Psoas muscle (tissue), 8 donors: Measurements from ENCODE around the gene FTO. TPM values are rescaled to one million over a fixed set of nuclear protein-coding genes. Genes with fewer than 3 reads are reported as not detected.

Source experiments
- ATAC-seq, 4 donors: fragments of 200-7000 bp; cut with Tn5 transposase; one replicate each; pipeline ENCODE4 v1.9.1; 2020; ENCODE audit warnings: moderate library complexity in 3 of 4, mild to moderate bottlenecking in 2 of 4
- DNase-seq, 2 donors: peaks; one replicate each; pipeline ENCODE4 v3.0.0-alpha.2; 2020
- H3K27ac ChIP-seq: fragments of 200-600 bp; one replicate; pipeline ENCODE4 v1.8.0; 2022
- H3K27me3 ChIP-seq, 3 donors: fragments of 200-600 bp in 1 of 3; one replicate each; pipeline versions ENCODE4 v1.6.1 to v1.8.0; 2013 to 2022; ENCODE audit warnings: low read length in 2 of 3, mild to moderate bottlenecking in 2 of 3, moderate library complexity in 1 of 3; ENCODE audit not compliant: insufficient read depth in 3 of 3
- H3K36me3 ChIP-seq, 2 donors: fragments of 200-600 bp in 1 of 2; one replicate each; pipeline versions ENCODE4 v1.6.1 to v1.8.0; 2013 to 2022; ENCODE audit warnings: low read depth in 1 of 2, mild to moderate bottlenecking in 1 of 2, moderate library complexity in 1 of 2; ENCODE audit not compliant: insufficient read depth in 1 of 2
- H3K4me1 ChIP-seq: fragments of 200-600 bp; one replicate; pipeline ENCODE4 v1.8.0; 2022
- H3K4me3 ChIP-seq: fragments of 200-600 bp; one replicate; pipeline ENCODE4 v1.8.0; 2022; ENCODE audit warnings: mild to moderate bottlenecking
- H3K9me3 ChIP-seq: fragments of 200-600 bp; one replicate; pipeline ENCODE4 v1.8.0; 2022
- WGBS, 3 donors: extraction: QIAGEN DNeasy Blood & Tissue Kit; methylation state at CpG; one replicate each; pipeline versions ENCODE4 v1.1.6 to v1.1.7; 2013; 5-methylcytosine and 5-hydroxymethylcytosine counted together
- intact Hi-C, 2 donors: fragments of 100-400 bp; cut with DNase I; formaldehyde crosslinking; loops; one replicate each; pipeline versions ENCODE4 v1.11.0 to v1.14.2; 2022
- polyA plus RNA-seq, 3 donors: library from polyadenylated mRNA; stranded (reverse); fragments of 200-250 nt; gene quantifications; one replicate each; pipeline ENCODE4 v1.2.3, GENCODE V29; 2013
- total RNA-seq, 4 donors: library from RNA; stranded (reverse); fragmentation: NEBNext Ultra II Directional in 2 of 4; extraction: Animal tissue kit (Norgen Biotek cat#: 25700) in 2 of 4; gene quantifications; one replicate each; pipeline versions ENCODE4 v1.2.1 to v1.2.4, GENCODE V29; 2021 to 2023
- TF ChIP-seq, protein P1 (sequence below): fragments of 200-600 bp; IDR thresholded peaks from one replicate; pipeline ENCODE4 v1.8.0; 2022; ENCODE audit warnings: antibody characterized with exemption
- donor health status: healthy with polysubstance abuse.
- donor health status: DM: no; HTN: no; CAD: no; lungs with moderate emphysema.
- donor health status: Bipolar disorder and iron deficiency.
- donor health status: healthy.
- donor health status: DM: yes; HTN: yes; CAD: no.
- donor health status: DM: no; HTN: no; CAD: no.
- donor health status: DM: no; HTN: no; CAD: no.
- donor health status: DM: yes; HTN: yes; CAD: no.

The FTO gene
- total and polyA plus RNA-seq, 7 donors, result 14.2 to 67.6 (median 47.4) TPM

DNA sequence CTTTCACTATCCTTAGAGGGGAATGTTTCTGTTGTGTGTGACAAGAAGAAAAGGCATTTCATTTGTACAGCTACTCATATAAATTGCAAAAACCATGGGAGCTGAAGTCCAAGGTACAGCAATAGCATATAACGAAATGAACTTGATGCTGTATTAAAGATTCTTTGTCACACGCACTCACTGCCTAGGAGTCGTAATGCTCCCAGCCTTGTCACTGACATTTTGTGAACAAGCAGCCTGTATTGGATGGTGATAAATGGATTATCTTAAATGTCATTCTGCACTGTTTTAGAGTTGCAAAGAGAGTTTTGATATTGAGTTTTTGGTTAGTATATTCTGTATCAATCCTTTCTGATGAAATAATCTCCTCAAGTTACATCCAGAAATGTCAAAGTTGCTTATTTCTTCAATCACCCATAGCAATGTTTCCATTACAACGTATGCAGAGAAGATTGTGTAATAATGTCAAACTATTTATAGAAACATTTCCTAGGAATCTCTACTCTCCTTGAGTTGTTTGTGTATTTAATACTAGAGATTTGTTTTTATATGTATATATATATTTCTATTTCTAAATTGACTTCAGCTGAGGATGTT is 270.6 kb downstream of the FTO start:
- intact Hi-C loops, result no loop called here
- ATAC-seq (peak in 1 of 4 donors; percentile 42), DNase-seq (no peak)
- 32 to 46% (median 35%) methylated on average over 4 of the region's 4 CpGs for WGBS, 3 donors
- TF ChIP-seq, protein P1, sequence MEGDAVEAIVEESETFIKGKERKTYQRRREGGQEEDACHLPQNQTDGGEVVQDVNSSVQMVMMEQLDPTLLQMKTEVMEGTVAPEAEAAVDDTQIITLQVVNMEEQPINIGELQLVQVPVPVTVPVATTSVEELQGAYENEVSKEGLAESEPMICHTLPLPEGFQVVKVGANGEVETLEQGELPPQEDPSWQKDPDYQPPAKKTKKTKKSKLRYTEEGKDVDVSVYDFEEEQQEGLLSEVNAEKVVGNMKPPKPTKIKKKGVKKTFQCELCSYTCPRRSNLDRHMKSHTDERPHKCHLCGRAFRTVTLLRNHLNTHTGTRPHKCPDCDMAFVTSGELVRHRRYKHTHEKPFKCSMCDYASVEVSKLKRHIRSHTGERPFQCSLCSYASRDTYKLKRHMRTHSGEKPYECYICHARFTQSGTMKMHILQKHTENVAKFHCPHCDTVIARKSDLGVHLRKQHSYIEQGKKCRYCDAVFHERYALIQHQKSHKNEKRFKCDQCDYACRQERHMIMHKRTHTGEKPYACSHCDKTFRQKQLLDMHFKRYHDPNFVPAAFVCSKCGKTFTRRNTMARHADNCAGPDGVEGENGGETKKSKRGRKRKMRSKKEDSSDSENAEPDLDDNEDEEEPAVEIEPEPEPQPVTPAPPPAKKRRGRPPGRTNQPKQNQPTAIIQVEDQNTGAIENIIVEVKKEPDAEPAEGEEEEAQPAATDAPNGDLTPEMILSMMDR, result no peak
- no peak overlapping the region for H3K27ac ChIP-seq
- H3K36me3 ChIP-seq, result no peaks in the 10 kb centered on the region
- H3K9me3 ChIP-seq, result no peaks in the 10 kb centered on the region
- peaks cover 33% of the 10 kb centered on the region for H3K4me1 ChIP-seq
- H3K4me3 ChIP-seq, result no peak overlapping the region
- H3K27me3 ChIP-seq, result no peaks in the 10 kb centered on the region

DNA sequence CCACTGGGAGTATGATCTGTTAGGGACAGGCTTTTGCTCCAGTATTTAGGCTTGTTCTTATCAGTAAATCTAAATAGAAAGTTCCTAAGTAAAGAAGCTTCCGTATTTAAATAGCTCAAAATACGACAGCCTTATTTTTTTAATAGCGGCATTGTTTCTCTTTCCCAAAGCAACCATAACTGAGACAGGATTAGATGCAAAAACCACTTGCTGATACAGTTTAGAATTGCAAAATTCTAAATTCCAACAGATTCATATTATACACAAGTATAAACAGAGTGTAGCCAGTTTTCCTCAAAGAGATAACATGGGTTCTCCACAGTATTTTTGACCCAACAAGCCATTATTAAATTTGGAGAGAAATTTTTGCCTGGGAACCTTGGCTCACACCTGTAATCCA is 276.7 kb downstream of the FTO start:
- WGBS, 3 donors, result 95 to 99% (median 98%) methylated on average over 3 of the region's 3 CpGs

DNA sequence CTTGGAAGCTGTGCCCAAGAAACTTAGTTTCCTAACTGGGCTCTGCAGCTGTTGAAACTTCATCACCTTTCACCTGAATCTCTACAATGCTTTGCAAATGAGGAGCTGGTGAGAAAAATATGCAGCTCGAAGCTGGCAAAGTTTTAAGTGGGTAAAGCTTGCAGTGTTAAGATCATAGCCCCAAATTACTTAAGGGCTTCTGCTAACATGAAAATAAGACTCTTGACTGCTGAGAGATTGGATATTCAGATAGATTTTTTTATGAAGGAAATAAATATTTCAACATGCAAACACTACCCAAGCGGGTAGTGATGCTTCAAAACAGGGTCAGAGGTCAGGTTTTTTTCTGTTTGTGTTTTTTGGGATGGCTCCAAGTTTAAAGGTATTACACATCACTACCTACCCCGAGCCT is 278.7 kb downstream of the FTO start:
- Histone ChIP-seq H3K9me3 (no peaks in the 10 kb centered on the region), H3K27ac (no peak overlapping the region), H3K4me3 (no peak overlapping the region), H3K27me3 (no peaks in the 10 kb centered on the region), H3K36me3 (no peaks in the 10 kb centered on the region), H3K4me1 (peaks cover 7% of the 10 kb centered on the region)
- ATAC-seq (peak in 2 of 4 donors; percentile 30 to 31), DNase-seq (no peak)
- intact Hi-C loops, result no loop called here
- 30 to 50% (median 32%) methylated on average over 3 of the region's 3 CpGs for WGBS, 3 donors
- TF ChIP-seq, protein P1, result no peak

More for the DNA sequence above, 276.7 kb downstream of the FTO start:
- no peaks in the 10 kb centered on the region for H3K9me3 ChIP-seq
- DNase-seq (no peak), ATAC-seq (no peak)
- TF ChIP-seq, protein P1, result no peak
- H3K36me3 ChIP-seq, result no peaks in the 10 kb centered on the region
- no peak overlapping the region for H3K27ac ChIP-seq
- no peaks in the 10 kb centered on the region for H3K27me3 ChIP-seq
- H3K4me3 ChIP-seq, result no peak overlapping the region
- intact Hi-C loops, result no loop called here
- H3K4me1 ChIP-seq, result peaks cover 8% of the 10 kb centered on the region

DNA sequence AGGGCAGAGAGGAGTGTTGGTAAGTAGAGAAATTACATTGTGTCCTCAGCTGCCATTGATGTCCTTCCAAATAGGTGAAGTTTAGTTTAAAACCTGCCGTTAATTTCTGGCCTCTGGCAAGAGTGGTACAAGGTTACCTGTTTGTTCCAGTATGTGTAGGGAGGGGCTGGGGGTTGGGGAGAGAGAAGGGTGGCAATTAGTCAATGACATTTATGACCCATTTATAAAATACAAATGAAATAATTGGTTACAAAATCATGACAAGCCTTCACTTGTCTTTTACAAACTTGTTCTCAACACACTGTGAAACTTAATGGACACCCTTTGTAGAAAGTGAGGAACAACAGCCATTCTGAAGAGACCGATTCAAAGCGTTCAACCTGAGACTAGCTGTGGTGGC is 281.0 kb downstream of the FTO start:
- no peaks in the 10 kb centered on the region for H3K36me3 ChIP-seq
- H3K4me1 ChIP-seq, result peaks cover 8% of the 10 kb centered on the region
- H3K27ac ChIP-seq, result no peak overlapping the region
- no peak overlapping the region for H3K4me3 ChIP-seq
- no peaks in the 10 kb centered on the region for H3K9me3 ChIP-seq
- intact Hi-C loops, result no loop called here
- H3K27me3 ChIP-seq, result no peaks in the 10 kb centered on the region
- DNase-seq (no peak), ATAC-seq (no peak)
- WGBS, 3 donors, result 75 to 79% (median 75%) methylated on average over 3 of the region's 3 CpGs
- TF ChIP-seq, protein P1, result no peak

DNA sequence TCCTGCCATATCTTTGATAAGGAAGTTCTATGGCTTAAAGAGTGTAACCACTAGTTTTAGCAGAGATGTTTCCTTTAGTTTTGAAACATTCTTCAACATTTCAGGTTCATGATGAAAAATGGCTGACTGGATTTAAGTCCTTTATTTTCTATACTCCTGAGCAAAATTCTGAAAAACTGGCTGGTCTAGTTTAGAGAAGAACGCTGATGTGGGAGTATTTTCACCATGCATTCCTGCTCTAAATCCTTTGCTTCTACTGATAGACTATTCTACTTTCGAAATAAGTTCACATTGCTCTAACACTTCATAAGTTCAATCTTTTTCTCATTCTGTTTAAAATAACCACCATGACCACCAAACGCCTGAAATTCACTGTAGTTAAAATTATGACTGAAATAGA is 281.9 kb downstream of the FTO start:
- Histone ChIP-seq H3K4me3 (no peak overlapping the region), H3K36me3 (no peaks in the 10 kb centered on the region), H3K4me1 (peaks cover 15% of the 10 kb centered on the region), H3K27me3 (no peaks in the 10 kb centered on the region), H3K27ac (no peak overlapping the region), H3K9me3 (no peaks in the 10 kb centered on the region)
- ATAC-seq, result no peak
- DNase-seq, result no peak
- intact Hi-C loops, result no loop called here
- 89 to 93% (median 90%) methylated on average over 3 of the region's 3 CpGs for WGBS, 3 donors
- TF ChIP-seq, protein P1, result no peak
